GM12865 (cell line): Measurements from ENCODE around the gene INSYN1.

Experiments used
- DNase-seq: peaks from one replicate; pipeline ENCODE4 v3.0.0; 2010; ENCODE audit warnings: low read depth
- H3K4me3 ChIP-seq: 2 replicates; pipeline ENCODE4 v1.5.1; 2011; ENCODE audit warnings: mild to moderate bottlenecking, low read depth, low read length, control low read depth
- TF ChIP-seq, protein P1 (sequence below): IDR thresholded peaks from 2 replicates; pipeline ENCODE4 v1.5.1; 2011; ENCODE audit warnings: low read length, control low read depth, low read depth, inconsistent platforms; ENCODE audit not compliant: insufficient read depth; ENCODE audit errors: missing control alignments

Gene INSYN1

DNA sequence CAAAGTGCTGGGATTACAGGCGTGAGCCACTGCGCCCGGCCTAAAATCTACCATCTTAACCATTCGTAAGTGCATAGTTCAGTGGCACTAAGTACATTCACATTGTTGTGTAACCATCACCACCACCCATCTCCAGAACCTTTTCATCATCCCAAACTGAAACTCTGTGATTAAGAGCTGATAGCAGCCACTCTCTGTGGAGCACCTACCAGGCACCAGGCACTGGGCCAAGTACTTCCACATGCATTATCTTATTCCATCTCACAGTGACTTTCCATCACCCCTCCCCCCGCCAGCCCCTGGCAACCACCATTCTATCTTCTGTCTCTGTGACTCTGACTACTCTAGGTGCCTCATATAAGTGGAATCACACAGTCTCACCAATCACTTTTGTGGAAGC lies 2.3 kb upstream of the INSYN1 start:
- DNase-seq = no peak
- TF ChIP-seq, protein P1, sequence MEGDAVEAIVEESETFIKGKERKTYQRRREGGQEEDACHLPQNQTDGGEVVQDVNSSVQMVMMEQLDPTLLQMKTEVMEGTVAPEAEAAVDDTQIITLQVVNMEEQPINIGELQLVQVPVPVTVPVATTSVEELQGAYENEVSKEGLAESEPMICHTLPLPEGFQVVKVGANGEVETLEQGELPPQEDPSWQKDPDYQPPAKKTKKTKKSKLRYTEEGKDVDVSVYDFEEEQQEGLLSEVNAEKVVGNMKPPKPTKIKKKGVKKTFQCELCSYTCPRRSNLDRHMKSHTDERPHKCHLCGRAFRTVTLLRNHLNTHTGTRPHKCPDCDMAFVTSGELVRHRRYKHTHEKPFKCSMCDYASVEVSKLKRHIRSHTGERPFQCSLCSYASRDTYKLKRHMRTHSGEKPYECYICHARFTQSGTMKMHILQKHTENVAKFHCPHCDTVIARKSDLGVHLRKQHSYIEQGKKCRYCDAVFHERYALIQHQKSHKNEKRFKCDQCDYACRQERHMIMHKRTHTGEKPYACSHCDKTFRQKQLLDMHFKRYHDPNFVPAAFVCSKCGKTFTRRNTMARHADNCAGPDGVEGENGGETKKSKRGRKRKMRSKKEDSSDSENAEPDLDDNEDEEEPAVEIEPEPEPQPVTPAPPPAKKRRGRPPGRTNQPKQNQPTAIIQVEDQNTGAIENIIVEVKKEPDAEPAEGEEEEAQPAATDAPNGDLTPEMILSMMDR = no peak
- no peak overlapping the region for H3K4me3 ChIP-seq

DNA sequence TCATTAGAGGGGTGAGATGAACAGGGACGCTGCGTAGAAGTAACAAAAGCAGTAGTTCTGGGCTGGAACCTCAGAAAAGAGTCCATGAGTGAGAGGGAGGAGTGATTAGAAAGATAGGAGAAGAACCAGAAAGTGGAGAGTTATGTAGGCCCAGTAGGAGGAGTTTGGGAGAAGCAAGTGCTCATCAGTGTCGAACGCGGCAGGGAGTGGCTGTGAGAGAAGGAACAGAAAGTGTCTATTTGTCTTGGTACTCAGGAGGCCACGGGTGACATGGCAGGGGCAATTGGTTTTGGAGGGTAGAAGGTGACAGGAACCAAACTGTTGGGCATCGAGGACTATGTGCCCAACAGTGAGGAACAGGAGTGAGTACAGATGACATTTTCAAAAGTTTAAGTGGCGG lies 1.3 kb upstream of the INSYN1 start:
- H3K4me3 ChIP-seq = no peak overlapping the region
- DNase-seq = no peak
- TF ChIP-seq, protein P1 = no peak

GRCh38 chr15:73752806-73753193 lies 351 bp downstream of the INSYN1 start:
- H3K4me3 ChIP-seq = no peak overlapping the region
- DNase-seq = no peak
- TF ChIP-seq, protein P1 = no peak

- no peak for DNase-seq
- no peak overlapping the region for H3K4me3 ChIP-seq
- TF ChIP-seq, protein P1 = no peak
Observed at GRCh38 chr15:73751899-73752805, 999 bp downstream of the INSYN1 start.

GRCh38 chr15:73751511-73751898 lies 1.6 kb downstream of the INSYN1 start:
- H3K4me3 ChIP-seq = no peak overlapping the region
- DNase-seq = no peak
- TF ChIP-seq, protein P1 = no peak

- TF ChIP-seq, protein P1 = no peak
- no peak overlapping the region for H3K4me3 ChIP-seq
- DNase-seq = no peak
Observed at GRCh38 chr15:73750951-73751350, 2.2 kb downstream of the INSYN1 start.

- TF ChIP-seq, protein P1 = no peak
- no peak for DNase-seq
- H3K4me3 ChIP-seq = no peak overlapping the region
Observed at GRCh38 chr15:73750438-73750837, 2.7 kb downstream of the INSYN1 start.
